ENCODE results near the gene FGFR3. TPM values are rescaled to one million over a fixed set of nuclear protein-coding genes. Genes with fewer than 3 reads are reported as not detected.

Gene FGFR3
- total and polyA plus RNA-seq, 9 of the 15 experiments (the other 6 are each of a cell fraction or from before 2014, with no cell fraction given) = 1.2 to 60.4 (median 12.7) TPM

DNA sequence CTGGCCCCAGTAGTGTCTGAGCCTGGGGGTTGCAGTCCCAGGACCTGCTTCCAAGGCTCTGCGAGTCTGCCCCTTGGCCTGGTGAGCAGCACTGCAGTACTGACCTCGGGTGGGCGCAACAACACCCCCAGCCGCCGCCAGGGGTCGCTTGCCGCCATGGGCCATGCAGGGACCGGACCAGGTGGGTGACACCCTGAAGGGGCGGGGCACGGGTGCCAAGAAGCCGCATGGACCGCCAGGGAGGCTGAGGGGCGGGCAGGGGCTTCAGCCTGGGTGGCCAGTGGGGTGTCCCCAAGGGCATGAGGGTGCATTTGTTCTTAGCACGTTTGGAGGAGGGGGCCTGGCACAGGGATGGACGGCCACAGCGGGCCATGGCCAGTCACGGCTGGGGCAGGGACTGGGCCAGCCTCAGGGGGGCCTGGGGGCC is 46.8 kb upstream of the FGFR3 start (continued):
- no peak for TF ChIP-seq ZNF41 (CRISPR knock-in tag; conservative IDR thresholded peaks at IDR 0.05)
- no peak for TF ChIP-seq ZNF785 (CRISPR knock-in tag; IDR thresholded peaks at IDR 0.05)
- TF ChIP-seq, protein P1, sequence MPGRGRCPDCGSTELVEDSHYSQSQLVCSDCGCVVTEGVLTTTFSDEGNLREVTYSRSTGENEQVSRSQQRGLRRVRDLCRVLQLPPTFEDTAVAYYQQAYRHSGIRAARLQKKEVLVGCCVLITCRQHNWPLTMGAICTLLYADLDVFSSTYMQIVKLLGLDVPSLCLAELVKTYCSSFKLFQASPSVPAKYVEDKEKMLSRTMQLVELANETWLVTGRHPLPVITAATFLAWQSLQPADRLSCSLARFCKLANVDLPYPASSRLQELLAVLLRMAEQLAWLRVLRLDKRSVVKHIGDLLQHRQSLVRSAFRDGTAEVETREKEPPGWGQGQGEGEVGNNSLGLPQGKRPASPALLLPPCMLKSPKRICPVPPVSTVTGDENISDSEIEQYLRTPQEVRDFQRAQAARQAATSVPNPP (IDR thresholded peaks at IDR 0.05; ENCODE audit: borderline replicate concordance, insufficient read depth, insufficient read length) = no peak
- no peak for TF ChIP-seq ZNF444 (CRISPR knock-in tag; IDR thresholded peaks at IDR 0.05)
- TF ChIP-seq, protein P2, sequence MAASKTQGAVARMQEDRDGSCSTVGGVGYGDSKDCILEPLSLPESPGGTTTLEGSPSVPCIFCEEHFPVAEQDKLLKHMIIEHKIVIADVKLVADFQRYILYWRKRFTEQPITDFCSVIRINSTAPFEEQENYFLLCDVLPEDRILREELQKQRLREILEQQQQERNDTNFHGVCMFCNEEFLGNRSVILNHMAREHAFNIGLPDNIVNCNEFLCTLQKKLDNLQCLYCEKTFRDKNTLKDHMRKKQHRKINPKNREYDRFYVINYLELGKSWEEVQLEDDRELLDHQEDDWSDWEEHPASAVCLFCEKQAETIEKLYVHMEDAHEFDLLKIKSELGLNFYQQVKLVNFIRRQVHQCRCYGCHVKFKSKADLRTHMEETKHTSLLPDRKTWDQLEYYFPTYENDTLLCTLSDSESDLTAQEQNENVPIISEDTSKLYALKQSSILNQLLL (CRISPR knock-in tag; IDR thresholded peaks at IDR 0.05; ENCODE audit: borderline replicate concordance) = no peak
- TF ChIP-seq, protein P3, sequence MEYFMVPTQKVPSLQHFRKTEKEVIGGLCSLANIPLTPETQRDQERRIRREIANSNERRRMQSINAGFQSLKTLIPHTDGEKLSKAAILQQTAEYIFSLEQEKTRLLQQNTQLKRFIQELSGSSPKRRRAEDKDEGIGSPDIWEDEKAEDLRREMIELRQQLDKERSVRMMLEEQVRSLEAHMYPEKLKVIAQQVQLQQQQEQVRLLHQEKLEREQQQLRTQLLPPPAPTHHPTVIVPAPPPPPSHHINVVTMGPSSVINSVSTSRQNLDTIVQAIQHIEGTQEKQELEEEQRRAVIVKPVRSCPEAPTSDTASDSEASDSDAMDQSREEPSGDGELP (CRISPR knock-in tag; IDR thresholded peaks at IDR 0.05; ENCODE audit: borderline replicate concordance) = peak; percentile 87
- no peak for TF ChIP-seq TCF7 (IDR thresholded peaks at IDR 0.05; ENCODE audit: borderline replicate concordance)
- no peak for TF ChIP-seq TAF15 (IDR thresholded peaks at IDR 0.05; ENCODE audit: low read depth, low read length)
- TF ChIP-seq U2AF2 (optimal IDR thresholded peaks at IDR 0.05; ENCODE audit: low read depth, low read length) = no peak
- peak; percentile 65; the same call in 1 of the 2 replicates for TF ChIP-seq STAG1 (CRISPR knock-in tag; IDR thresholded peaks at IDR 0.05; ENCODE audit: borderline replicate concordance)
- no peak for TF ChIP-seq POLR3A (IDR thresholded peaks at IDR 0.05; ENCODE audit: borderline replicate concordance, extremely low read depth, insufficient read depth, insufficient read length)
- TF ChIP-seq, protein P4, sequence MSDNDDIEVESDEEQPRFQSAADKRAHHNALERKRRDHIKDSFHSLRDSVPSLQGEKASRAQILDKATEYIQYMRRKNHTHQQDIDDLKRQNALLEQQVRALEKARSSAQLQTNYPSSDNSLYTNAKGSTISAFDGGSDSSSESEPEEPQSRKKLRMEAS (CRISPR knock-in tag; IDR thresholded peaks at IDR 0.05) = peak; percentile 74
- TF ChIP-seq, protein P5, sequence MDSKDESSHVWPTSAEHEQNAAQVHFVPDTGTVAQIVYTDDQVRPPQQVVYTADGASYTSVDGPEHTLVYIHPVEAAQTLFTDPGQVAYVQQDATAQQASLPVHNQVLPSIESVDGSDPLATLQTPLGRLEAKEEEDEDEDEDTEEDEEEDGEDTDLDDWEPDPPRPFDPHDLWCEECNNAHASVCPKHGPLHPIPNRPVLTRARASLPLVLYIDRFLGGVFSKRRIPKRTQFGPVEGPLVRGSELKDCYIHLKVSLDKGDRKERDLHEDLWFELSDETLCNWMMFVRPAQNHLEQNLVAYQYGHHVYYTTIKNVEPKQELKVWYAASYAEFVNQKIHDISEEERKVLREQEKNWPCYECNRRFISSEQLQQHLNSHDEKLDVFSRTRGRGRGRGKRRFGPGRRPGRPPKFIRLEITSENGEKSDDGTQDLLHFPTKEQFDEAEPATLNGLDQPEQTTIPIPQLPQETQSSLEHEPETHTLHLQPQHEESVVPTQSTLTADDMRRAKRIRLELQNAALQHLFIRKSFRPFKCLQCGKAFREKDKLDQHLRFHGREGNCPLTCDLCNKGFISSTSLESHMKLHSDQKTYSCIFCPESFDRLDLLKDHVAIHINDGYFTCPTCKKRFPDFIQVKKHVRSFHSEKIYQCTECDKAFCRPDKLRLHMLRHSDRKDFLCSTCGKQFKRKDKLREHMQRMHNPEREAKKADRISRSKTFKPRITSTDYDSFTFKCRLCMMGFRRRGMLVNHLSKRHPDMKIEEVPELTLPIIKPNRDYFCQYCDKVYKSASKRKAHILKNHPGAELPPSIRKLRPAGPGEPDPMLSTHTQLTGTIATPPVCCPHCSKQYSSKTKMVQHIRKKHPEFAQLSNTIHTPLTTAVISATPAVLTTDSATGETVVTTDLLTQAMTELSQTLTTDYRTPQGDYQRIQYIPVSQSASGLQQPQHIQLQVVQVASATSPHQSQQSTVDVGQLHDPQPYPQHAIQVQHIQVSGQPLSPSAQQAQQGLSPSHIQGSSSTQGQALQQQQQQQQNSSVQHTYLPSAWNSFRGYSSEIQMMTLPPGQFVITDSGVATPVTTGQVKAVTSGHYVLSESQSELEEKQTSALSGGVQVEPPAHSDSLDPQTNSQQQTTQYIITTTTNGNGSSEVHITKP (IDR thresholded peaks at IDR 0.05; ENCODE audit: partially characterized antibody) = no peak
- TF ChIP-seq ETV6 (IDR thresholded peaks at IDR 0.05; ENCODE audit: borderline replicate concordance in 1 of 2, low read depth in 2 of 2, low read length in 1 of 2) = no peak
- TF ChIP-seq ETV6 (CRISPR knock-in tag; IDR thresholded peaks at IDR 0.05; ENCODE audit: borderline replicate concordance) = no peak
- TF ChIP-seq, protein P6, sequence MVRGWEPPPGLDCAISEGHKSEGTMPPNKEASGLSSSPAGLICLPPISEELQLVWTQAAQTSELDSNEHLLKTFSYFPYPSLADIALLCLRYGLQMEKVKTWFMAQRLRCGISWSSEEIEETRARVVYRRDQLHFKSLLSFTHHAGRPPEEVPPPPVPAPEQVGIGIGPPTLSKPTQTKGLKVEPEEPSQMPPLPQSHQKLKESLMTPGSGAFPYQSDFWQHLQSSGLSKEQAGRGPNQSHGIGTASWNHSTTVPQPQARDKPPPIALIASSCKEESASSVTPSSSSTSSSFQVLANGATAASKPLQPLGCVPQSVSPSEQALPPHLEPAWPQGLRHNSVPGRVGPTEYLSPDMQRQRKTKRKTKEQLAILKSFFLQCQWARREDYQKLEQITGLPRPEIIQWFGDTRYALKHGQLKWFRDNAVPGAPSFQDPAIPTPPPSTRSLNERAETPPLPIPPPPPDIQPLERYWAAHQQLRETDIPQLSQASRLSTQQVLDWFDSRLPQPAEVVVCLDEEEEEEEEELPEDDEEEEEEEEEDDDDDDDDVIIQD (CRISPR knock-in tag; IDR thresholded peaks at IDR 0.05) = no peak
- TF ChIP-seq WHSC1 (IDR thresholded peaks at IDR 0.05; ENCODE audit: low read length) = no peak
- no peak for TF ChIP-seq LARP7 (IDR thresholded peaks at IDR 0.05)
- no peak for TF ChIP-seq ZNF124 (CRISPR knock-in tag; IDR thresholded peaks at IDR 0.05)
